AG04450 (cell line): Measurements from ENCODE around the gene PTPRB. TPM values are rescaled to one million over a fixed set of nuclear protein-coding genes. Genes with fewer than 3 reads are reported as not detected.

Experiments used
- CTCF ChIA-PET: fragments of 300-600, 350-600 bp; formaldehyde crosslinking; extraction: SDS; loops from one replicate; lab custom pipeline; 2022; ENCODE audit warnings: antibody characterized with exemption, inconsistent platforms; lab: Charles Lee
- POLR2A ChIA-PET: fragments of 350-600 bp; formaldehyde crosslinking; extraction: SDS; loops from one replicate; lab custom pipeline; 2021; ENCODE audit warnings: antibody characterized with exemption, inconsistent platforms; lab: Yijun Ruan, JAX
- DNase-seq: peaks from one replicate; pipeline ENCODE4 v3.0.0-alpha.2; 2011; ENCODE audit warnings: low read depth, low spot score
- H3K27ac ChIP-seq: one replicate; pipeline ENCODE4 v1.5.1; 2012; ENCODE audit warnings: low read depth, low read length, control low read depth
- H3K27me3 ChIP-seq: one replicate; pipeline ENCODE4 v1.6.0; 2012; ENCODE audit warnings: low read length; ENCODE audit not compliant: control insufficient read depth, insufficient read depth
- H3K4me3 ChIP-seq: 2 replicates; pipeline ENCODE4 v1.5.1; 2011; ENCODE audit warnings: mild to moderate bottlenecking, low read depth, low read length, control low read depth
- H3K9me3 ChIP-seq: 2 replicates; pipeline ENCODE4 v1.5.1; 2012; ENCODE audit warnings: low read length; ENCODE audit not compliant: control insufficient read depth, insufficient read depth
- CTCF ChIP-seq: IDR thresholded peaks from 2 replicates; pipeline ENCODE4 v1.5.1; 2011; ENCODE audit warnings: low read depth, low read length, control low read depth, inconsistent platforms
- polyA plus RNA-seq: library from polyadenylated mRNA; depleted of rRNA; stranded (reverse); fragments of >200 nt; gene quantifications from 2 replicates; pipeline ENCODE4 v1.2.3, GENCODE V29; 2011

PTPRB gene
- polyA plus RNA-seq, 1 experiment, result 0.02 TPM

- no peak overlapping the region for H3K4me3 ChIP-seq
- no peaks in the 10 kb centered on the region for H3K9me3 ChIP-seq
- CTCF ChIA-PET, result interaction anchor here (1.5 kb wide), 1 partner anchor 80 kb away, joined by 4 read pairs; no protein-coding TSS in a partner anchor
- no peak for DNase-seq
- POLR2A ChIA-PET, result no interaction called here
- H3K27ac ChIP-seq, result no peak overlapping the region
- no peaks in the 10 kb centered on the region for H3K27me3 ChIP-seq
- no peak for TF ChIP-seq CTCF
These were observed 2.3 kb upstream of the PTPRB start for GRCh38 chr12:70639535-70639934.

GRCh38 chr12:70638639-70639360 is 1.6 kb upstream of the PTPRB start:
- no peak for TF ChIP-seq CTCF
- POLR2A ChIA-PET, result no interaction called here
- H3K27me3 ChIP-seq, result no peaks in the 10 kb centered on the region
- H3K27ac ChIP-seq, result no peak overlapping the region
- no peak overlapping the region for H3K4me3 ChIP-seq
- CTCF ChIA-PET, result interaction anchor here (0.6 to 1.5 kb wide), 2 partner anchors 60 to 80 kb away, joined by 3 to 4 read pairs; no protein-coding TSS in a partner anchor
- DNase-seq, result no peak
- no peaks in the 10 kb centered on the region for H3K9me3 ChIP-seq

GRCh38 chr12:70635755-70636154 is 1.5 kb downstream of the PTPRB start:
- ChIA-PET POLR2A (no interaction called here), CTCF (interaction anchor here (0.8 to 1.2 kb wide), 2 partner anchors 84 to 735 kb away, joined by 3 read pairs; no protein-coding TSS in a partner anchor)
- no peak for TF ChIP-seq CTCF
- no peak overlapping the region for H3K4me3 ChIP-seq
- no peaks in the 10 kb centered on the region for H3K27me3 ChIP-seq
- H3K9me3 ChIP-seq, result no peaks in the 10 kb centered on the region
- no peak overlapping the region for H3K27ac ChIP-seq
- DNase-seq, result no peak

- DNase-seq, result no peak
- TF ChIP-seq CTCF, result no peak
- Histone ChIP-seq H3K9me3 (no peaks in the 10 kb centered on the region), H3K27ac (no peak overlapping the region), H3K27me3 (peaks cover 3% of the 10 kb centered on the region), H3K4me3 (no peak overlapping the region)
- ChIA-PET CTCF (no interaction called here), POLR2A (no interaction called here)
These were observed 8.3 kb downstream of the PTPRB start for GRCh38 chr12:70628701-70629480.

- no peak overlapping the region for H3K27ac ChIP-seq
- CTCF ChIA-PET, result no interaction called here
These were observed 9.6 kb downstream of the PTPRB start for GRCh38 chr12:70627677-70628076.

More at GRCh38 chr12:70627677-70628076, 9.6 kb downstream of the PTPRB start:
- TF ChIP-seq CTCF, result no peak
- Histone ChIP-seq H3K27me3 (peaks cover 3% of the 10 kb centered on the region), H3K9me3 (no peaks in the 10 kb centered on the region), H3K4me3 (no peak overlapping the region)
- POLR2A ChIA-PET, result no interaction called here
- DNase-seq, result no peak
